ENCODE data around the gene CPXM2.

Gene CPXM2

DNA sequence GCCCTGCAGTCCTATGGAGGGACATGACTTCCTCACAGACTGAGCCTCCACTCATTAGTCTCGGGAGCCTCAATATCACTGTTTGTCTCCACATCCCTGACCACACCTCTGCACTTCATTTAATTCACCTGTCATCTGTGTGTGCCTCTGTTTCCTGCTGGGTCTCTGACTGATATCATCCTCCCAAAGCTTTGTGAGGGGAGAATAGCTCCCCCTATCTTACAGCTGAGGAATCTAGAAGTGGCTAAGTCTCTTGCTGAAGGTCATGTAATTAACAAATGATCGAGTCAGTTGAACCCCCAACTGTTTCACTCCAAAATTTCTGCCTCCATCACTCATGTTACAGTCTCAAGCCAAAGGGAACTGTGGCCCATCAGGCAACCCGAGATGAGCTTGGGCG, 5.5 kb upstream of the CPXM2 start:
- TF ChIP-seq, protein P1, sequence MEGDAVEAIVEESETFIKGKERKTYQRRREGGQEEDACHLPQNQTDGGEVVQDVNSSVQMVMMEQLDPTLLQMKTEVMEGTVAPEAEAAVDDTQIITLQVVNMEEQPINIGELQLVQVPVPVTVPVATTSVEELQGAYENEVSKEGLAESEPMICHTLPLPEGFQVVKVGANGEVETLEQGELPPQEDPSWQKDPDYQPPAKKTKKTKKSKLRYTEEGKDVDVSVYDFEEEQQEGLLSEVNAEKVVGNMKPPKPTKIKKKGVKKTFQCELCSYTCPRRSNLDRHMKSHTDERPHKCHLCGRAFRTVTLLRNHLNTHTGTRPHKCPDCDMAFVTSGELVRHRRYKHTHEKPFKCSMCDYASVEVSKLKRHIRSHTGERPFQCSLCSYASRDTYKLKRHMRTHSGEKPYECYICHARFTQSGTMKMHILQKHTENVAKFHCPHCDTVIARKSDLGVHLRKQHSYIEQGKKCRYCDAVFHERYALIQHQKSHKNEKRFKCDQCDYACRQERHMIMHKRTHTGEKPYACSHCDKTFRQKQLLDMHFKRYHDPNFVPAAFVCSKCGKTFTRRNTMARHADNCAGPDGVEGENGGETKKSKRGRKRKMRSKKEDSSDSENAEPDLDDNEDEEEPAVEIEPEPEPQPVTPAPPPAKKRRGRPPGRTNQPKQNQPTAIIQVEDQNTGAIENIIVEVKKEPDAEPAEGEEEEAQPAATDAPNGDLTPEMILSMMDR (conservative IDR thresholded peaks at IDR 0.05; ENCODE audit: low read depth, low read length), result 0 out of 2 replicates have a peak, but pooled peaks have one; percentile 18
- H3K27me3 ChIP-seq (ENCODE audit: insufficient read depth, low read depth), result no peaks in the 10 kb centered on the region
- no peak overlapping the region for H3K4me2 ChIP-seq
- H4K20me1 ChIP-seq (ENCODE audit: insufficient read depth), result no peaks in the 10 kb centered on the region
- no peak overlapping the region for H3K4me3 ChIP-seq (IDR thresholded peaks at IDR 0.05; ENCODE audit: insufficient read depth, low read depth, low read length)
- H3K9ac ChIP-seq, result no peak overlapping the region
- H2AFZ ChIP-seq (ENCODE audit: low read depth), result no peak overlapping the region
- H3K36me3 ChIP-seq (ENCODE audit: insufficient read depth), result no peaks in the 10 kb centered on the region
- H3K4me1 ChIP-seq (ENCODE audit: low read depth, poor library complexity, severe bottlenecking), result no peaks in the 10 kb centered on the region
- H3K27ac ChIP-seq, result no peak overlapping the region
- no peaks in the 10 kb centered on the region for H3K79me2 ChIP-seq (ENCODE audit: insufficient read depth, low read depth)

- Histone ChIP-seq H3K4me3 (IDR thresholded peaks at IDR 0.05; ENCODE audit: insufficient read depth, low read depth, low read length) (no peak overlapping the region), H3K27me3 (ENCODE audit: insufficient read depth, low read depth) (no peaks in the 10 kb centered on the region), H3K27ac (no peak overlapping the region), H3K79me2 (ENCODE audit: insufficient read depth, low read depth) (no peaks in the 10 kb centered on the region), H3K4me2 (no peak overlapping the region), H3K4me1 (ENCODE audit: low read depth, poor library complexity, severe bottlenecking) (no peaks in the 10 kb centered on the region), H4K20me1 (ENCODE audit: insufficient read depth) (no peaks in the 10 kb centered on the region), H2AFZ (ENCODE audit: low read depth) (no peak overlapping the region), H3K36me3 (ENCODE audit: insufficient read depth) (no peaks in the 10 kb centered on the region), H3K9ac (no peak overlapping the region)
- TF ChIP-seq, protein P1 (conservative IDR thresholded peaks at IDR 0.05; ENCODE audit: low read depth, low read length), result no peak
Measured at GRCh38 chr10:123896246-123896927, 4.8 kb upstream of the CPXM2 start.

- Histone ChIP-seq H3K9ac (no peak overlapping the region), H3K79me2 (ENCODE audit: insufficient read depth, low read depth) (no peaks in the 10 kb centered on the region), H3K27ac (no peak overlapping the region), H3K4me3 (IDR thresholded peaks at IDR 0.05; ENCODE audit: insufficient read depth, low read depth, low read length) (no peak overlapping the region), H2AFZ (ENCODE audit: low read depth) (no peak overlapping the region), H3K27me3 (ENCODE audit: insufficient read depth, low read depth) (no peaks in the 10 kb centered on the region), H4K20me1 (ENCODE audit: insufficient read depth) (no peaks in the 10 kb centered on the region), H3K4me2 (no peak overlapping the region), H3K4me1 (ENCODE audit: low read depth, poor library complexity, severe bottlenecking) (no peaks in the 10 kb centered on the region), H3K36me3 (ENCODE audit: insufficient read depth) (no peaks in the 10 kb centered on the region)
- TF ChIP-seq, protein P1 (conservative IDR thresholded peaks at IDR 0.05; ENCODE audit: low read depth, low read length), result no peak
Measured at GRCh38 chr10:123893651-123894050, 2.0 kb upstream of the CPXM2 start.

GRCh38 chr10:123890756-123891143, 857 bp downstream of the CPXM2 start:
- H3K79me2 ChIP-seq (ENCODE audit: insufficient read depth, low read depth), result no peaks in the 10 kb centered on the region
- no peak overlapping the region for H2AFZ ChIP-seq (ENCODE audit: low read depth)
- no peak overlapping the region for H3K4me2 ChIP-seq

More at GRCh38 chr10:123890756-123891143, 857 bp downstream of the CPXM2 start:
- H3K4me1 ChIP-seq (ENCODE audit: low read depth, poor library complexity, severe bottlenecking), result no peaks in the 10 kb centered on the region
- TF ChIP-seq, protein P1 (conservative IDR thresholded peaks at IDR 0.05; ENCODE audit: low read depth, low read length), result no peak
- H4K20me1 ChIP-seq (ENCODE audit: insufficient read depth), result no peaks in the 10 kb centered on the region
- H3K4me3 ChIP-seq (IDR thresholded peaks at IDR 0.05; ENCODE audit: insufficient read depth, low read depth, low read length), result no peak overlapping the region
- H3K36me3 ChIP-seq (ENCODE audit: insufficient read depth), result no peaks in the 10 kb centered on the region
- H3K9ac ChIP-seq, result no peak overlapping the region
- no peaks in the 10 kb centered on the region for H3K27me3 ChIP-seq (ENCODE audit: insufficient read depth, low read depth)
- no peak overlapping the region for H3K27ac ChIP-seq

All from KMS-11 (cell line).